C1 segment of cervical spinal cord (tissue), 14 donors: ENCODE results near the gene PRRT3.

ENCODE experiments used
- DNase-seq, 14 donors: peaks; one replicate each; lab custom pipeline; 2025; lab: John Stamatoyannopoulos, UW

Gene PRRT3

GRCh38 chr3:9951962-9952805 is at the start of gene PRRT3:
TSS of gene PRRT3 (minus strand) at chr3:9952408. CDS start at chr3:9950115, 2,293 bp downstream.
- peak in 1 of 14 donors; percentile 66 for DNase-seq

- no peak for DNase-seq
Measured at GRCh38 chr3:10000686-10001085, 48.5 kb upstream of the PRRT3 start.

GRCh38 chr3:9994086-9994844 is 42.1 kb upstream of the PRRT3 start:
- DNase-seq, result no peak

GRCh38 chr3:9986230-9986725 is 34.1 kb upstream of the PRRT3 start:
- no peak for DNase-seq

GRCh38 chr3:9980251-9980650 is 28.0 kb upstream of the PRRT3 start:
- no peak for DNase-seq

- DNase-seq, result no peak
Measured at GRCh38 chr3:9978710-9979305, 26.6 kb upstream of the PRRT3 start.

GRCh38 chr3:9976721-9977709 is 24.8 kb upstream of the PRRT3 start:
- peak in 3 of 14 donors; percentile 6 to 39 (median 20) for DNase-seq

- no peak for DNase-seq
Measured at GRCh38 chr3:9970020-9970652, 17.9 kb upstream of the PRRT3 start.

- no peak for DNase-seq
Measured at GRCh38 chr3:9969632-9970019, 17.4 kb upstream of the PRRT3 start.

- no peak for DNase-seq
Measured at GRCh38 chr3:9966841-9967240, 14.6 kb upstream of the PRRT3 start.

GRCh38 chr3:9965200-9965875 is 13.1 kb upstream of the PRRT3 start:
- no peak for DNase-seq

GRCh38 chr3:9957214-9957613 is 5.0 kb upstream of the PRRT3 start:
- DNase-seq, result no peak

GRCh38 chr3:9955611-9956352 is 3.6 kb upstream of the PRRT3 start:
- DNase-seq, result no peak

GRCh38 chr3:9955067-9955502 is 2.9 kb upstream of the PRRT3 start:
- no peak for DNase-seq

GRCh38 chr3:9951598-9951961 is 628 bp downstream of the PRRT3 start:
- DNase-seq, result peak in 1 of 14 donors; percentile 56

GRCh38 chr3:9951126-9951525 is 1.1 kb downstream of the PRRT3 start:
- DNase-seq, result no peak

GRCh38 chr3:9949626-9950025 is 2.6 kb downstream of the PRRT3 start:
- no peak for DNase-seq

GRCh38 chr3:9949115-9949514 is 3.1 kb downstream of the PRRT3 start:
- no peak for DNase-seq

- DNase-seq, result no peak
Measured at GRCh38 chr3:9948586-9948985, 3.6 kb downstream of the PRRT3 start.
